ENCODE results near the gene FHIT. TPM values are rescaled to one million over a fixed set of nuclear protein-coding genes. Genes with fewer than 3 reads are reported as not detected.
A peak's percentile ranks its signal among the peaks of the same experiment; 100 is the strongest.

Gene FHIT
- polyA plus RNA-seq, 1 of the 3 experiments (the other 2 are of a cell fraction) = 0.41 TPM

DNA sequence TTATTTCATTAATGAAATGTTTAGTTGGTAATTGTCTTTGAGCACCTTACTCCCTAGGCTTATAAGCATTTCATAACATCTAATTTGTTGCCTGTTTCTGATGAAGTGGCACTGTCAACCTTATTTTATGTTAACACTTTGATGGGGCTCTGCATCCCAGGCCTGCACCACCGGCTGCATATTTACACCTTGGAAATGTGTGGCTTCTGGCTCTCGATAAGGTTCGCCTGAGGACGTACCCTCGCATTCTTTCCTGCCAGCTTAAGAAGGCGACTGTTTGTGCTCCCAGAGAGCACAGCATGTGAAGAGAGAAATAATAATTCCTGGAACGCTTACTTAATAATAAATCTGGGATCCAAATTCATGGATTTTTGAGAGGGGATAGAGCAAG is 1438.1 kb downstream of the FHIT start:
- Histone ChIP-seq H3K9me2 (no peaks in the 10 kb centered on the region), H2AFZ (ENCODE audit: low read depth) (no peak overlapping the region), H3K9me3 (no peaks in the 10 kb centered on the region), H3K4me2 (no peak overlapping the region), H3K9ac (no peak overlapping the region), H3K27ac (ENCODE audit: low read depth in 2 of 2, low read length in 1 of 2) (no peak overlapping the region), H3F3A (replicated peaks; ENCODE audit: insufficient read depth) (peaks cover 6% of the 10 kb centered on the region), H3K4me3 (ENCODE audit: low read depth in 2 of 2, low read length in 1 of 2) (no peak overlapping the region), H3K79me2 (ENCODE audit: insufficient read depth) (no peaks in the 10 kb centered on the region), H4K20me1 (ENCODE audit: insufficient read depth) (no peaks in the 10 kb centered on the region), H3K27me3 (ENCODE audit: insufficient read depth) (no peaks in the 10 kb centered on the region), H3K4me1 (ENCODE audit: control insufficient read depth in 1 of 2, insufficient read depth in 2 of 2, low read depth in 1 of 2, low read length in 1 of 2) (peaks cover 15 to 31% of the 10 kb centered on the region in 2 experiments), H3K36me3 (replicated peaks in 1 of 2; ENCODE audit: control insufficient read depth in 1 of 2, insufficient read depth in 2 of 2, low read length in 1 of 2) (no peaks in the 10 kb centered on the region)
- WGBS (ENCODE audit: low lambda C conversion rate) = 93% methylated on average over 7 of the region's 7 CpGs
- TF ChIP-seq ELF1 (IDR thresholded peaks at IDR 0.05) (no peak), GABPA (IDR thresholded peaks at IDR 0.05; ENCODE audit: low read depth) (no peak)
- CTCF ChIA-PET = interaction anchor here (2.6 to 7.3 kb wide), 2 partner anchors 44 to 237 kb away, joined by 10 to 91 read pairs; no protein-coding TSS in a partner anchor
- POLR2A ChIA-PET = no interaction called here
- no peak for DNase-seq

DNA sequence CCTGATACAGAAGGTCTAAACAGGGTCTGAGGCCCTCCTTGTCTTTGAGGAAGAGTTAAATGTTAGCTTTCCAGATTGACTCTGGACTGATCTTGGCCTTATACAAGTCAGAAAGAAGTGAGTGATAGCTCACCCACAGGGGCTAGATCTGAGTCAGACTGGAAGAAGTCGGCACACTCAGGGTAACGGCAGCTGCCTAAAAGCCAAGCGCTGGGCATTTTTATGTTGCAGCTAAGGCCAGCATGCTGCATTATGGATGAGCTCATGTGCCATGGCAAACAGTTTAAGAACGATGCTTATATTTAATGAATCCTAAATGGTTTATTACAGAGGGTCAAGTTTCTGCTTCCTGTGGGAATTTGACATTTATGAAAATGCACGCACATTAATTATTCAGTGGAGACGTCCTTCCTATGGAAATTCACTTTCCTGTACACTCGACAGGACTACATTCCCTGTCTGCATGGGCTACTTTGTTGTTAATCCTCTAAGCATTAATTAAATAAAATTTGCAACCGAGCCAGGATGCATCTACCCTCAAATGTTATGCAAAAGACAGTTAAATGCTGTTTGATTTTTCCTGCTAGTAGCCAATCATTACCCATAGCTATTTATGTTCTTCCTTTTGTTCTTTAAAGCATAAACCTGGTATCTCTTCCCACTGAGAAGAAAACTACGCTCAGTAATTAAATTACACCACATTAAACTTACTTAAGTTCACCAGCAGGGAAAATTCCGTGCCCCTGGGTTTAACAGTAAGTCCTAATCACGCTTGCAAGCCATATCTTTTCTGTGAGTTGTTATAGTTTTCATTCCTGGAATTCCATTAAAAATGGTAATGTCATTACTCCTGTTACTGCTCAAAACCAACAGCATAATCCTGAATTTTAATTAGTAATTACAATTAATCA is 1438.8 kb downstream of the FHIT start:
- Histone ChIP-seq H3K27me3 (ENCODE audit: insufficient read depth) (no peaks in the 10 kb centered on the region), H3K36me3 (replicated peaks in 1 of 2; ENCODE audit: control insufficient read depth in 1 of 2, insufficient read depth in 2 of 2, low read length in 1 of 2) (no peaks in the 10 kb centered on the region), H3K9me2 (no peaks in the 10 kb centered on the region), H3K4me1 (ENCODE audit: control insufficient read depth in 1 of 2, insufficient read depth in 2 of 2, low read depth in 1 of 2, low read length in 1 of 2) (peaks cover 8 to 27% of the 10 kb centered on the region in 2 experiments), H3F3A (replicated peaks; ENCODE audit: insufficient read depth) (no peaks in the 10 kb centered on the region), H4K20me1 (ENCODE audit: insufficient read depth) (no peaks in the 10 kb centered on the region), H3K27ac (ENCODE audit: low read depth in 2 of 2, low read length in 1 of 2) (no peak overlapping the region), H3K9ac (no peak overlapping the region), H3K4me2 (no peak overlapping the region), H3K9me3 (no peaks in the 10 kb centered on the region), H3K4me3 (ENCODE audit: low read depth in 2 of 2, low read length in 1 of 2) (no peak overlapping the region), H2AFZ (ENCODE audit: low read depth) (peak overlapping the region; percentile 30; the same call in 1 of the 2 replicates), H3K79me2 (ENCODE audit: insufficient read depth) (no peaks in the 10 kb centered on the region)
- 56% methylated on average over 11 of the region's 11 CpGs for WGBS (ENCODE audit: low lambda C conversion rate)
- ChIA-PET CTCF (interaction anchor here (0.7 to 7.3 kb wide), 4 partner anchors 14 to 236 kb away, joined by 3 to 91 read pairs (median 6); no protein-coding TSS in a partner anchor), POLR2A (no interaction called here)
- no peak for TF ChIP-seq RAD21 (IDR thresholded peaks at IDR 0.05; ENCODE audit: low read length)
- TF ChIP-seq EZH2phosphoT487 (IDR thresholded peaks at IDR 0.05; ENCODE audit: borderline replicate concordance, low read depth) = no peak
- no peak for TF ChIP-seq POLR2AphosphoS5 (IDR thresholded peaks at IDR 0.05; ENCODE audit: low read depth, low read length)
- TF ChIP-seq SMC3 (IDR thresholded peaks at IDR 0.05; ENCODE audit: low read depth, low read length) = no peak
- TF ChIP-seq, protein P1, sequence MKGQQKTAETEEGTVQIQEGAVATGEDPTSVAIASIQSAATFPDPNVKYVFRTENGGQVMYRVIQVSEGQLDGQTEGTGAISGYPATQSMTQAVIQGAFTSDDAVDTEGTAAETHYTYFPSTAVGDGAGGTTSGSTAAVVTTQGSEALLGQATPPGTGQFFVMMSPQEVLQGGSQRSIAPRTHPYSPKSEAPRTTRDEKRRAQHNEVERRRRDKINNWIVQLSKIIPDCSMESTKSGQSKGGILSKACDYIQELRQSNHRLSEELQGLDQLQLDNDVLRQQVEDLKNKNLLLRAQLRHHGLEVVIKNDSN (IDR thresholded peaks at IDR 0.05; ENCODE audit: borderline replicate concordance, low read depth) = no peak
- no peak for TF ChIP-seq FOSL2 (IDR thresholded peaks at IDR 0.05; ENCODE audit: borderline replicate concordance, low read depth)
- TF ChIP-seq TAF1 (IDR thresholded peaks at IDR 0.05; ENCODE audit: borderline replicate concordance, low read depth, low read length) = no peak
- no peak for TF ChIP-seq RFX5 (IDR thresholded peaks at IDR 0.05; ENCODE audit: low read length)
- TF ChIP-seq, protein P2, sequence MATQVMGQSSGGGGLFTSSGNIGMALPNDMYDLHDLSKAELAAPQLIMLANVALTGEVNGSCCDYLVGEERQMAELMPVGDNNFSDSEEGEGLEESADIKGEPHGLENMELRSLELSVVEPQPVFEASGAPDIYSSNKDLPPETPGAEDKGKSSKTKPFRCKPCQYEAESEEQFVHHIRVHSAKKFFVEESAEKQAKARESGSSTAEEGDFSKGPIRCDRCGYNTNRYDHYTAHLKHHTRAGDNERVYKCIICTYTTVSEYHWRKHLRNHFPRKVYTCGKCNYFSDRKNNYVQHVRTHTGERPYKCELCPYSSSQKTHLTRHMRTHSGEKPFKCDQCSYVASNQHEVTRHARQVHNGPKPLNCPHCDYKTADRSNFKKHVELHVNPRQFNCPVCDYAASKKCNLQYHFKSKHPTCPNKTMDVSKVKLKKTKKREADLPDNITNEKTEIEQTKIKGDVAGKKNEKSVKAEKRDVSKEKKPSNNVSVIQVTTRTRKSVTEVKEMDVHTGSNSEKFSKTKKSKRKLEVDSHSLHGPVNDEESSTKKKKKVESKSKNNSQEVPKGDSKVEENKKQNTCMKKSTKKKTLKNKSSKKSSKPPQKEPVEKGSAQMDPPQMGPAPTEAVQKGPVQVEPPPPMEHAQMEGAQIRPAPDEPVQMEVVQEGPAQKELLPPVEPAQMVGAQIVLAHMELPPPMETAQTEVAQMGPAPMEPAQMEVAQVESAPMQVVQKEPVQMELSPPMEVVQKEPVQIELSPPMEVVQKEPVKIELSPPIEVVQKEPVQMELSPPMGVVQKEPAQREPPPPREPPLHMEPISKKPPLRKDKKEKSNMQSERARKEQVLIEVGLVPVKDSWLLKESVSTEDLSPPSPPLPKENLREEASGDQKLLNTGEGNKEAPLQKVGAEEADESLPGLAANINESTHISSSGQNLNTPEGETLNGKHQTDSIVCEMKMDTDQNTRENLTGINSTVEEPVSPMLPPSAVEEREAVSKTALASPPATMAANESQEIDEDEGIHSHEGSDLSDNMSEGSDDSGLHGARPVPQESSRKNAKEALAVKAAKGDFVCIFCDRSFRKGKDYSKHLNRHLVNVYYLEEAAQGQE (IDR thresholded peaks at IDR 0.05; ENCODE audit: low read depth, low read length) = no peak
- no peak for TF ChIP-seq YY1 (IDR thresholded peaks at IDR 0.05; ENCODE audit: low read depth)
- TF ChIP-seq TCF12 (IDR thresholded peaks at IDR 0.05) = no peak
- TF ChIP-seq, protein P3, sequence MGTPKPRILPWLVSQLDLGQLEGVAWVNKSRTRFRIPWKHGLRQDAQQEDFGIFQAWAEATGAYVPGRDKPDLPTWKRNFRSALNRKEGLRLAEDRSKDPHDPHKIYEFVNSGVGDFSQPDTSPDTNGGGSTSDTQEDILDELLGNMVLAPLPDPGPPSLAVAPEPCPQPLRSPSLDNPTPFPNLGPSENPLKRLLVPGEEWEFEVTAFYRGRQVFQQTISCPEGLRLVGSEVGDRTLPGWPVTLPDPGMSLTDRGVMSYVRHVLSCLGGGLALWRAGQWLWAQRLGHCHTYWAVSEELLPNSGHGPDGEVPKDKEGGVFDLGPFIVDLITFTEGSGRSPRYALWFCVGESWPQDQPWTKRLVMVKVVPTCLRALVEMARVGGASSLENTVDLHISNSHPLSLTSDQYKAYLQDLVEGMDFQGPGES (IDR thresholded peaks at IDR 0.05; ENCODE audit: low read depth, low read length) = no peak
- TF ChIP-seq NFIC (IDR thresholded peaks at IDR 0.05; ENCODE audit: borderline replicate concordance) = no peak
- TF ChIP-seq ELF1 (IDR thresholded peaks at IDR 0.05) = no peak
- TF ChIP-seq, protein P4, sequence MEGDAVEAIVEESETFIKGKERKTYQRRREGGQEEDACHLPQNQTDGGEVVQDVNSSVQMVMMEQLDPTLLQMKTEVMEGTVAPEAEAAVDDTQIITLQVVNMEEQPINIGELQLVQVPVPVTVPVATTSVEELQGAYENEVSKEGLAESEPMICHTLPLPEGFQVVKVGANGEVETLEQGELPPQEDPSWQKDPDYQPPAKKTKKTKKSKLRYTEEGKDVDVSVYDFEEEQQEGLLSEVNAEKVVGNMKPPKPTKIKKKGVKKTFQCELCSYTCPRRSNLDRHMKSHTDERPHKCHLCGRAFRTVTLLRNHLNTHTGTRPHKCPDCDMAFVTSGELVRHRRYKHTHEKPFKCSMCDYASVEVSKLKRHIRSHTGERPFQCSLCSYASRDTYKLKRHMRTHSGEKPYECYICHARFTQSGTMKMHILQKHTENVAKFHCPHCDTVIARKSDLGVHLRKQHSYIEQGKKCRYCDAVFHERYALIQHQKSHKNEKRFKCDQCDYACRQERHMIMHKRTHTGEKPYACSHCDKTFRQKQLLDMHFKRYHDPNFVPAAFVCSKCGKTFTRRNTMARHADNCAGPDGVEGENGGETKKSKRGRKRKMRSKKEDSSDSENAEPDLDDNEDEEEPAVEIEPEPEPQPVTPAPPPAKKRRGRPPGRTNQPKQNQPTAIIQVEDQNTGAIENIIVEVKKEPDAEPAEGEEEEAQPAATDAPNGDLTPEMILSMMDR (IDR thresholded peaks at IDR 0.05) = no peak; the same call in 1 of the 2 replicates
- TF ChIP-seq MEF2A (IDR thresholded peaks at IDR 0.05; ENCODE audit: borderline replicate concordance, low read depth) = no peak
- DNase-seq = no peak
